ENCODE measurements around the gene CLMN.

- no peak for TF ChIP-seq POLR2AphosphoS5 (IDR thresholded peaks at IDR 0.05)
- no peak for TF ChIP-seq CTCF (IDR thresholded peaks at IDR 0.05)
- peak in 1 of 4 donors; percentile 4 for TF ChIP-seq POLR2A (IDR thresholded peaks at IDR 0.05)
Observed at GRCh38 chr14:95258754-95259593, 60.7 kb downstream of the CLMN start.
